ENCODE results near the gene RBM6. TPM values are rescaled to one million over a fixed set of nuclear protein-coding genes. Genes with fewer than 3 reads are reported as not detected.
A peak's percentile ranks its signal among the peaks of the same experiment; 100 is the strongest.

Gene RBM6
- polyA plus RNA-seq, 1 of the 3 experiments (the other 2 are of a cell fraction): 67.4 TPM

- Histone ChIP-seq H3K4me3 (ENCODE audit: low read depth in 2 of 2, low read length in 1 of 2) (no peak overlapping the region), H3K4me1 (ENCODE audit: control insufficient read depth in 1 of 2, insufficient read depth in 2 of 2, low read depth in 1 of 2, low read length in 1 of 2) (peaks cover 0 to 3% of the 10 kb centered on the region in 2 experiments; a peak in 1 of 4 replicates), H3K79me2 (ENCODE audit: insufficient read depth) (no peaks in the 10 kb centered on the region), H3K36me3 (replicated peaks in 1 of 2; ENCODE audit: control insufficient read depth in 1 of 2, insufficient read depth in 2 of 2, low read length in 1 of 2) (peaks cover 0 to 7% of the 10 kb centered on the region in 2 experiments), H2AFZ (ENCODE audit: low read depth) (no peak overlapping the region), H3K9me2 (no peaks in the 10 kb centered on the region), H3K9ac (no peak overlapping the region), H3K27me3 (ENCODE audit: insufficient read depth) (no peaks in the 10 kb centered on the region), H3K4me2 (no peak overlapping the region), H3K27ac (ENCODE audit: low read depth in 2 of 2, low read length in 1 of 2) (peak overlapping the region in 1 of 2 experiments; percentile 18; a peak in 1 of 4 replicates), H3F3A (replicated peaks; ENCODE audit: insufficient read depth) (no peaks in the 10 kb centered on the region), H4K20me1 (ENCODE audit: insufficient read depth) (no peaks in the 10 kb centered on the region), H3K9me3 (no peaks in the 10 kb centered on the region)
- 92% methylated on average over 4 of the region's 4 CpGs for WGBS (ENCODE audit: low lambda C conversion rate)
- ChIA-PET CTCF (interaction anchor here (0.8 to 1.0 kb wide), 2 partner anchors 46 to 373 kb away, joined by 3 read pairs; no protein-coding TSS in a partner anchor), POLR2A (interaction anchor here (0.8 to 1.7 kb wide), 3 partner anchors 17 to 110 kb away, joined by 3 to 8 read pairs (median 4); partner anchors contain the start of genes INKA1, MON1A and RBM6)
- DNase-seq: peak; percentile 66
- TF ChIP-seq POLR2AphosphoS5 (IDR thresholded peaks at IDR 0.05; ENCODE audit: low read depth, low read length) (no peak), REST (IDR thresholded peaks at IDR 0.05; ENCODE audit: low read depth, low read length) (no peak), GABPA (IDR thresholded peaks at IDR 0.05; ENCODE audit: low read depth) (no peak), RCOR1 (IDR thresholded peaks at IDR 0.05; ENCODE audit: low read length) (no peak), NRF1 (IDR thresholded peaks at IDR 0.05; ENCODE audit: low read depth, low read length) (no peak), FOSL2 (IDR thresholded peaks at IDR 0.05; ENCODE audit: borderline replicate concordance, low read depth) (no peak), TEAD4 (IDR thresholded peaks at IDR 0.05; ENCODE audit: borderline replicate concordance, insufficient read depth) (no peak), MAX (IDR thresholded peaks at IDR 0.05; ENCODE audit: low read depth) (no peak), RFX5 (IDR thresholded peaks at IDR 0.05; ENCODE audit: low read length) (no peak), PBX3 (IDR thresholded peaks at IDR 0.05) (no peak), EP300 (IDR thresholded peaks at IDR 0.05; ENCODE audit: borderline replicate concordance in 1 of 2, low read depth in 1 of 2, low read length in 1 of 2) (no peak), USF1 (IDR thresholded peaks at IDR 0.05; ENCODE audit: borderline replicate concordance, low read depth) (no peak), FOXJ3 (CRISPR knock-in tag; IDR thresholded peaks at IDR 0.05) (no peak), TCF12 (IDR thresholded peaks at IDR 0.05) (no peak), RAD21 (IDR thresholded peaks at IDR 0.05; ENCODE audit: low read length) (no peak), USF2 (IDR thresholded peaks at IDR 0.05; ENCODE audit: borderline replicate concordance, low read depth, low read length) (no peak), RXRA (IDR thresholded peaks at IDR 0.05; ENCODE audit: borderline replicate concordance, low read depth) (no peak)
Observed at GRCh38 chr3:49912881-49913281, 27.1 kb upstream of the RBM6 start.
